NCI-H2227 (cell line): ENCODE measurements around the gene CTH.
"Not testable (repeated sequence)": the region's sequence is repeated elsewhere in the genome, so short reads cannot be mapped to it uniquely, and the experiment has no call there.

Experiments
- DNase-seq: peaks from one replicate; lab custom pipeline; 2025; ENCODE audit not compliant: unreplicated experiment; lab: John Stamatoyannopoulos, UW

Gene CTH

GRCh38 chr1:70410604-70411359 is at the start of gene CTH:
Gene CTH, plus strand, starts transcription at chr1:70411268. Its CDS starts 148 bp downstream, at chr1:70411416.
- peak; percentile 97 for DNase-seq

GRCh38 chr1:70361727-70362398 is 49.2 kb upstream of the CTH start:
- no peak for DNase-seq

GRCh38 chr1:70364439-70364838 is 46.6 kb upstream of the CTH start:
- DNase-seq, result no peak

GRCh38 chr1:70366425-70366952 is 44.6 kb upstream of the CTH start:
- not testable (repeated sequence) for DNase-seq

DNA sequence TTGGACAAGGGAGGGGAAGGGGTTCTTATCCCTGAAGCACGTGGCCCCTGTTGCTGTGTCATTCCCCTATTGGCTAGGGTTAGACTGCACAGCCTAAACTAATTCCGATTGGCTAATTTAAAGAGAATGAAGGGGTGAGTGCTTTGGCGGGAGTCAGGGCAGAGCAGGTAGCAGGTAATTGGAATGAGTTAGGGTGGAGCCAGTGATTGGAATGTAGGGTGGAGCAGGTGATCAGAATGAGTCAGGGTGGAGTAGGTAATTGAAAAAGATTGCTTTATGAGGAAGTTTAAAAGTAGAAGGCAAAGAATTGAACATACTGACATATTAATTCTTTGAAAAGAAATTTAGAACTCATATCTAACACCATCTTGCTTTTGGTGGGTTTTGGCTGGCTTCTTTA is 44.1 kb upstream of the CTH start:
- DNase-seq, result not testable (repeated sequence)

GRCh38 chr1:70367397-70367796 is 43.7 kb upstream of the CTH start:
- not testable (repeated sequence) for DNase-seq

DNA sequence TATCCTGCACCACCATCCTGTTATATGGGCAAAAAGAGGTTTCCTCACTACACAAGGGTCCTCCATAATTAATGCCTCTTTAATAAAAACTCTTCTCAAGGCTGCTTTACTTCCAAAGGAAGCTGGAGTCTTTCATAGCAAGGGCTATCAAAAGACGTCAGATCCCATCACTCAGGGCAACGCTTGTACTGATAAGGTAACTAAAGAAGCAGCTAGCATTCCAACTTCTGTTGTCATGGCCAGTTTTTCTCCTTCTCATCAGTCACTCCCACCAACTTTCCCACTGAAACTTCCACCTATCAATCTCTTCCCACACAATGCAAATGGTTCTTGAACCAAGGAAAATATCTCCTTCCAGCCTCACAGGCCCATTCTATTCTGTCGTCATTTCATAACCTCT is 39.5 kb upstream of the CTH start:
- not testable (repeated sequence) for DNase-seq

GRCh38 chr1:70372426-70372825 is 38.6 kb upstream of the CTH start:
- DNase-seq, result no peak

DNA sequence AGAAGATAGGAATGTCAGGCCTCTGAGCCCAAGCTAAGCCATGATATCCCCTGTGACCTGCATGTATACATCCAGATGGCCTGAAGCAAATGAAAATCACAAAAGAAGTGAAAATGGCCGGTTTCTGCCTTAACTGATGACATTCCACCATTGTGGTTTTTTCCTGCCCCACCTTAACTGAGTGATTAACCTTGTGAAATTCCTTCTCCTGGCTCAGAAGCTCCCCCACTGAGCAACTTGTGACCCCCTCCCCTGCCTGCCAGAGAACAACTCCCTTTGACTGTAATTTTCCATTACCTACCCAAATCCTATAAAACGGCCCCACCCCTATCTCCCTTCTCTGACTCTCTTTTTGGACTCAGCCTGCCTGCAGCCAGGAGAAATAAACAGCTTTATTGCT is 37.5 kb upstream of the CTH start:
- DNase-seq, result not testable (repeated sequence)

DNA sequence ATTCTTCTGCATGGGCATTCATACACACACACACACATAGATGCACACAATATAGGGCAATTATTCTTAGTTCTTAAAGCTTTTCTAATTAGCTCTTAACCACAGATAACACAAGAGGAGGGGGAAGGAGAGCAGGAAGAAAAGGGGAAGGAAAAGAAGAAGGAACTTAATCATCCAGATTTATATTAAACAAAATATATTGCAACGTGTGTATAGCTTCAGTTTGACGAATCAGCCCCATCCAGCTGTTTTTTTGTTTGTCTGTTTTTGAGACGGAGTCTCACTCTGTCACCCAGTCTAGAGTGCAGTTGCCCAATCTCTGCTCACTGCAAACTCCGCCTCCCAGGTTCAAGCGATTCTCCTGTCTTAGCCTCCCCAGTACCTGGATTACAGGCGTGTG is 34.9 kb upstream of the CTH start:
- no peak for DNase-seq

DNA sequence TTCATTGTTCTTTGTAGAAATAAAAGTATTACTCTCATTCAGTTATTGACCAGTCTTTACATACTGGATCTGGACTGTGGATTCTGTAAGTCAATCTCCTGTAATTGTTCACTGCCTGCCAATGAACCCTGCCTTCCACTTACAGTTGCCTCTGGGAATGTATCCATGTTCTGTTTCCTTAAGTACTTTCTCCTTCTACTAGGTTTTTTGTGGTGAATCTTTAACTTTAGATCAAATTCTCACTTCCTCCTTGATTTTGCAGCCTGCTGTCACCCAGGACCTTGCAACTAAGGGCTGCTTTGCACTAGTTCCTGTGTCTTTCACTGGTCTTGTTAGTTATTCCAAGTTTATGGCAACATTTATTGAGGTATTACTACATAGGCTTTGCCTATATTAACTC is 28.4 kb upstream of the CTH start:
- DNase-seq, result no peak

DNA sequence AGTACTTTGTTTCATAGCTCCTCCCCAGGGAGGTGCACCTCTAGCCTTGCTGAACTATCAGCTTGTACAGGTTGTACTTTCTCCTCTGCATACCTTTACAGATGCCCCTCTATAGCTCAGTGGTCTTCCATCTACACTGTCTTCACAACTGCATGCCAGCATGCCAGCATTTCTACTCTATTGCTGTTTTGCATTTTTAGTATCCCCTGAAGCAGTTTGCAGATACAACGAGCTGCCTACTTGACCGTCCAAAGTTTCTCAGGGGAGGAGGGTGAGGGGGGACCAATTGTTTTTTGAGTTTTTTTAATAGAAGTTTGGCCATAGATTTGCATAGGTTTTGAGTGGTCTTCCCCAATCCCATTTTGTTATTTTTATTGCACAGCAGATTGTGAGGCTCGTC is 27.6 kb upstream of the CTH start:
- DNase-seq, result no peak

GRCh38 chr1:70384542-70384941 is 26.5 kb upstream of the CTH start:
- DNase-seq, result no peak

DNA sequence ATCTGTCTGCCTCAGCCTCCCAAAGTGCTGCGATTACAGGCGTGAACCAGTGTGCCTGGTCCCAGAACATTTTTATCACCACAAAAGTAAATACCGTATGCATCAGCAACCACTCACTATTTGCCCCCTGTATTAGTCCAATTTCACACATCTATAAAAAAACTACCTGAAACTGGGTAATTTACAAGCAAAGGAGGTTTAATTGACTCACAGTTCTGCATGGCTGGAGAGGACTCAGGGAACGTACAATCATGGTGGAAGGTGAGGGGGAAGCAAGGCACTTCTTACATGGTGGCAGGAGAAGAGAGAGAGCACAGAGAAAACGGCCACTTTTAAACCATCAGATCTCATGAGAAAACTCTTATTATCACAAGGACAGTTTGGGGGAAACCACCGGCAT is 25.6 kb upstream of the CTH start:
- DNase-seq, result no peak

GRCh38 chr1:70386121-70386520 is 24.9 kb upstream of the CTH start:
- DNase-seq, result no peak

DNA sequence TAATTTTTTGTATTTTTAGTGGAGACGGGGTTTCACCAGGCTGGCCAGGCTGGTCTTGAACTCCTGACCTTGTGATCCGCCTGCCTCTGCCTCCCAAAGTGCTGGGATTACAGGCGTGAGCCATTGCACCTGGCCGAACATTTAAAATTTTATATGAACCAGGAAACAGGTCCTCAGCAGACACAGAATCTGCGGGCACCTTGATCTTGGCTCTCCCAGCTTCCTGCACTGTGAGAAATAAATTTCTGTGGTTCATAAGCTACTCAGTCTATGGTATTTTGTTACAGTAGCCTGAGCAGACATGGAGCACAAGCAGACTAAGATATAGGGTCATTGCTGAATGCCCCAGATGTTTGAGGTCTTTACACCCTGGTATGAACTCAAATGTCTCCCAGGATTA is 23.6 kb upstream of the CTH start:
- no peak for DNase-seq

DNA sequence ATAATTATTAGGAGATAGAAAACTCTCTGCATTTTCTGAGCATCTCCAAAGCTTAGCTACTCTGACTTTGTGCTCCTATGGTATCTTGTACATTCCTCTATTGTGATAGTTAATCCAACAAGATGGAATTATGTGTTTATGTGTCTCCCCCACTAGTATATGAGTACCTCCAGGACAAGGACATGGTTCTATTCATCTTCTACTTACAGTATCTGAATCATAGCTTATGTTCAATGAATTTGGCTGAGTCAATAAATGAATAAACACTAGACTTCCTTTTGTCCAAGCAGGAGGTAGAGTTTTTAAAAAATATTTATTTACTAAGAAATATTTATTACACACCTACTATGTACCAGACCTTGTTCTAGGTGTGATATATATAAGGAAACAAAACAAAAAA is 18.4 kb upstream of the CTH start:
- no peak for DNase-seq

GRCh38 chr1:70396607-70397006 is 14.5 kb upstream of the CTH start:
- no peak for DNase-seq

DNA sequence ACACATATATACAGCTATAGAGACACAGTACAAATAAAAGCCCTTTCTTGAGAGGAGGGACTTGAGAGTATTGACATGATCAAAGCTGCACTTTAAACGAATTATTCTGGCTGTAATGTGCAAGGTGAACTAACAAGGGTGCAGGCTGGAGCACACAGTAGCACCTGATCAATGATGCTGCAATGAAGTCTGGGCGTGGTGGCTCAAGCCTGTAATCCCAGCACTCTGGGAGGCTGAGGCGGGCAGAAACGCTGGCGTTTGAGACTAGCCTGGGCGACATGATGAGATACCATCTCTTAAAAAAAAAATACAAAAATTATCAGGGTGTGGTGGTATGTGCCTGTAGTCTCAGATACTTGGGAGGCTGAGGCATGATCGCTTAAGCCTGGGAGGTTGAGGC is 14.1 kb upstream of the CTH start:
- DNase-seq, result no peak

GRCh38 chr1:70400335-70400734 is 10.7 kb upstream of the CTH start:
- DNase-seq, result peak; percentile 60

DNA sequence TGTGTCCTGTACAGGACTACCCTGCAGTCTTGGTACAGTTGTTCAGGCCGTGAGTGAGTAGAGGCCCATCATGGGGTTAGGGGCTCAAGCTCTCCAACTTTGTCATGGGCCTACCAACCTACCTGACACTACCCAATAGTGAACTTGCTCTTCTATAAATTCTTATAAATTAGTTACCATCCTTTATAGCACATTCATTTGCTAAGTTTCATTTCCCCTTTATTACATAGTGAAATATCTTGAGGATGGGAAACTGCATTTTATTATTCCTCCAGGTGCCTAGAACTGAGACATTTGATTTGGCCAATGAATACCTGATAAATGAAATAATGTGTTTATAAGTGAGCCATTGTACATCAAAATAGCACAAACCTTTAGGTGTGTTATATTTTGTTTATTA is 9.1 kb upstream of the CTH start:
- DNase-seq, result no peak

DNA sequence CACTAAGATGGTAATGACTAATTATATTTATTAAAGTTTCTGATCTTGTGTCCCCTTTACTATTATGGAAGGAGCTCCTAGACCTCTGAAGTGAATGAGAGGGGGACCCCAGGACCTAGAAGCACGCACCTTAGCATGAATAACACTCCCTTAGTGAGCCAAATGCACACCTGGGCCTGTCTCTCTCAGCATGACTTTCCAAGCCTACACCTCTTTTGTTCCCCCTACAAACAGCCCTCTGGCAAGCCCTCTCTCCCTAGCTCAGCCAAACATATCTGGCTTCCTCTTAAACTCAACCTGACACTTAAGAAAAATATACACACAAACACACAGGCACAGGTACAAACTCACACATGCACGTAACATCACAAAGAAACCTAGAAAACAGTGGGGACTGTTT is 7.3 kb upstream of the CTH start:
- no peak for DNase-seq
